ENCODE results near the gene DNAH2. TPM values are rescaled to one million over a fixed set of nuclear protein-coding genes. Genes with fewer than 3 reads are reported as not detected.

The DNAH2 gene
- total and polyA plus RNA-seq, 9 of the 15 experiments (the other 6 are each of a cell fraction or from before 2014, with no cell fraction given) = 0.03 TPM; not detected in 8

- TF ChIP-seq RREB1 (CRISPR knock-in tag; IDR thresholded peaks at IDR 0.05) (no peak), STAT5A (IDR thresholded peaks at IDR 0.05; ENCODE audit: borderline replicate concordance, low read length) (no peak), E2F6 (IDR thresholded peaks at IDR 0.05; ENCODE audit: borderline replicate concordance in 1 of 2, extremely low read depth in 1 of 2, insufficient read depth in 1 of 2, insufficient read length in 1 of 2, low read depth in 1 of 2, low read length in 1 of 2, poor library complexity in 1 of 2, severe bottlenecking in 1 of 2) (peak in 1 of 2 experiments; percentile 15), RBM22 (IDR thresholded peaks at IDR 0.05; ENCODE audit: low read depth, low read length, poor library complexity, severe bottlenecking) (no peak), MLLT1 (IDR thresholded peaks at IDR 0.05) (no peak), SOX6 (IDR thresholded peaks at IDR 0.05) (no peak), IRF2 (CRISPR knock-in tag; IDR thresholded peaks at IDR 0.05) (no peak), EZH2 (IDR thresholded peaks at IDR 0.05; ENCODE audit: borderline replicate concordance, low read depth, low read length) (no peak), KDM5B (IDR thresholded peaks at IDR 0.05; ENCODE audit: insufficient replicate concordance, low read depth, low read length) (no peak), THRB (CRISPR knock-in tag; conservative IDR thresholded peaks at IDR 0.05) (no peak), GTF3C2 (IDR thresholded peaks at IDR 0.05; ENCODE audit: borderline replicate concordance, extremely low read depth, insufficient read length) (no peak), IRF1 (CRISPR knock-in tag; IDR thresholded peaks at IDR 0.05; ENCODE audit: borderline replicate concordance) (no peak), MCM5 (IDR thresholded peaks at IDR 0.05; ENCODE audit: low read depth) (no peak)
These were observed 140.9 kb downstream of the DNAH2 start (continued) for GRCh38 chr17:7858522-7858810.

Measured in K562 (cell line).